GM18868 (cell line): ENCODE results near the gene EFCAB3.
"Not testable (repeated sequence)": the region's sequence is repeated elsewhere in the genome, so short reads cannot be mapped to it uniquely, and the experiment has no call there.

ENCODE experiments used
- ATAC-seq: cut with Tn5 transposase; IDR thresholded peaks from one replicate; pipeline ENCODE4 v1.9.1; 2021; ENCODE audit warnings: mild to moderate bottlenecking, moderate library complexity; ENCODE audit not compliant: unreplicated experiment

The EFCAB3 gene

DNA sequence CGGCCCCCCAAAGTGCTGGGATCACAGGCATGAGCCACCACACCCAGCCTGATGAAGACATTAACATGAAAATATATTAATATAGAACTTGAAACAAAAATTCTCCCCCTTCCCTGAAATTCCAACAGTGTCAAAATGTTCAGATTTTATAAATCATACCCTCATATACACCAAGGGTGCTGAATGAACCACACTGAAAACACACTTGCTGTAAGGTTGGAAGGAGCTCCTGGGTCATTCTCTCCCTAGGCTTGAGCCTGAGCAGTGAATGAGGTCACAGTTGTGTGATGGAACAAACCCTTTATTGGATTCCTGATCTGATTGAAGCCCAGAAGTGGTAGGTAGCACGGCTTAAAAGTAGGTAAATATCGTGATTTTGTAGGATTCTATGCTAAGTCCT, at the start of gene EFCAB3:
EFCAB3 (plus strand) TSS at position 301 of the 400 bp plus-strand sequence. CDS start 2,427 bp downstream, outside the sequence.
- no peak for ATAC-seq

DNA sequence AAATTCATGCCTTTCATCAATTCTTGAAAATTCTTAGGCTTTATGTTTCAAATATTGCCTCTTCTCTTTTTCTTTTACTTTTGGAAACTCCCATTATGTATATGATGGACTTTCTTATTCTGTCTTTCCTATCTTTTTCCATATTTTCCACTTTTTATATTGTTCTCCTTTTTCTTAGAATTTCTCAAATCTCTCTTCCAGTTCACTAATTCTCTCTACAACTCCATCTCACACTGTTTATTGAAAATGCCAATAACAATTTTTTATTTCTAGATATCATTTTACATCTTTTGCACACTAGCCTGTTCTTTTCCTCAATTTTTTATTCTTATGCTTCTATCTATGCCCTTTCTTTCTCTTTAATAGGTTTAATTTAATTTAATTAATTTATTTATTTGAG, 43.8 kb upstream of the EFCAB3 start:
- ATAC-seq = no peak

DNA sequence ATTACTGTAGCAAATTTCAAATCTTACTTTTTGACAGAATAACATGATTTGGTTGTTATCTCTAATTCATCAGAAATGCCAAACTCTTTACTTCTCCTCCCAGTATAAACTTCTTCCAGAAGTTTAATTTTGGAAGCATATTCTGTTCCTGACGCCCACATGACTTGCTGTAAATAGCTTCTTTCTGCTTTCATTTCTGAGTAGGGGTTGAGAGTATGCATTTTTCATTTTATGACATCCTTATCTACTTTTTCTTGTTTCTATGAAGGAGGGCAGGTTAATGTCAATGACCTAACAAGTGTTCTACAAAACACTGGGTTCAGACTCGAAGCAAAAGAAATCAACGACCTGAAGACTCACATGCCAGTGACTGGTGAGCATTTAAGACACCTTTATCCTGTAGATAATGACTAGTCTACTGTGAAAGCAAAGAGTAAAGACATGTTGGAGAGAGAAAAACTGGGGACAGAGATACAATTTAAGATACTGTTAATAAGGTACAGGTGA, 36.5 kb upstream of the EFCAB3 start:
- no peak for ATAC-seq

DNA sequence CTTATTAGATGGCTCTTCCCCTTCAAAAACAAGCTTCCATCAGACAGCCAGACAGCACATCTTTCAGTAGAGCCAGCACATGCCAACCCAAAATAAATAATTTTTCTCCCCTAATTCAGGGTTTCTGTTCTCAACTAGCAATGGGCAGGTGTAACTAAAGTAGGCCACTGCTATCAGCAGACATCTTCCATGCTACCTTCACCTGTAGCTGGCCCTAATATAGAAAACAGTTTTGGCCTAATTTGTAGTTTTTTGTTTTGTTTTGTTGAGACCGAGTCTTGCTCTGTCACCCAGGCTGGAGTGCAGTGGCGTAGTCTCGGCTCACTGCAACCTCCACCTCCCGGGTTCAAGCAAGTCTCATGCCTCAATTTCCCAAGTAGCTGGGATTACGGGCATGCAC, 29.2 kb upstream of the EFCAB3 start:
- ATAC-seq = no peak

DNA sequence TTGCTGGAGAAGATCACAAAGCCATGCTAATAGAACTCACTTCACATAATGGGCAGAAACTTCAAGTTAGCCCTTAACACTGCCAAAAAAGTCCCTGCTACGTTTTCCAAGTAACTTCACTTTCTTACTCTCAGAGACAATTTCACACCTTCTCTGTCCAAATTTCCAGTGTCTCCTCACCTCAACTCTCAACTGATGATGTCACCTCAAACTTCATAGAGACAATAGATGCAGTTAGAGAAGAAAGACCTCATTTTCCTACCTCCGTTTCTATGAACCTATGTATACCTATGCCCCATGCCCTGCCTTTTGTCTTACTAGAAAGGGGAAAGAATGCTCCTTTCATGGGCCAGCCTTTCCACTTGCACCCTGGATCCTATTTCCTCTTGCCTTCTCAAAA, 14.2 kb upstream of the EFCAB3 start:
- no peak for ATAC-seq

DNA sequence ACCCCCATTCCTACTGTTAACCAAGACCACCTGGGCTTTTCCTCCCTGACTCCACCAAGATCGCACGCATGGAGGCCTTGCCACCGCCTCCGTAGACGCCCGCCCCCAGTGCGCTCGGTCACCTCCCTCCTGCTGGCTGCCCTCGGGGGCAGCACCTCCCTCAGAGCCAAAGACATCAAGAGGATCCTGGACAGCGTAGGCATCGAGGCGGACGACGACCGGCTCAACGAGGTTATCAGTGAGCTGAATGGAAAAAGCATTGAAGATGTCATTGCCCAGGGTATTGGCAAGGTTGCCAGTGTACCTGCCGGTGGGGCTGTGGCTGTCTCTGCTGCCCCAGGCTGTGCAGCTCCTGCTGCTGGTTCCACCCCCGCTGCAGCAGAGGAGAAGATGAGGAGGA, 1.2 kb downstream of the EFCAB3 start:
- ATAC-seq = no peak

DNA sequence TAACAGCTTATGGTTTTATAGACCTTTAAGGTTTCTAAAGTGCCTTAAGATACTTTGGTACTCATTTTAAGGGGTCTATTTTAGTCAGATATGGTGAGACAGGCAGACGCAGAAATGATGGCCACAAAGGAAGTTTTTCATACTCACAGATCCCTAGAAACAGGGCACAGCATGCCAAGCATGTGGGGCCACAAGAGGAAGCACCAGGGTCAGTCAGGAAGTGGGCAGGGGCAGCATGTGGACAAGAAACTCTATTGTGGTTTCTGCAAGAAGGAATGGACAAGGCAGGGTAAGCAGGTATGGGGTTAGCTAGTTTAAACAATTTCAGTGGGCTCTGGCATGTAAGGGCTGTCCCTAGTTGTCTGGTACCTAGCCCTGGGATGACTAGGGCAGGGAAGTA, 8.5 kb downstream of the EFCAB3 start:
- ATAC-seq = no peak

DNA sequence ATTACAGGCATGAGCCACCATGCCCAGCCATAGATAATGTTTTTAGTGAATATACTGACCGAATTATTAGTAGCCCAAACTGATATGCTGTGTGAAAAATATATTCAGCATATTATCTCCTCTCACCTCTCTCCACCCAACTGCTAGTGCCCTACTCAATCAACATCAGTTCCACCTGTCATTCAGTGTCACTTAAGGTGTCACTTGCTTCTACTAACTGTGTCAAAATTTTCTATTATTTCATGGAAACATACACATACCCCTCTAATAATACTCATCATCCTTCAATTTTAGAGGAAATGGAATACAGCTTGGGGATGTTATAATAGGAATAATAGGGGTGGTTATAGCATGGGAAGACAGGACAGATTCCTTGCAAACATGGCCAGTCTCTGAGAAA, 12.6 kb downstream of the EFCAB3 start:
- no peak for ATAC-seq

DNA sequence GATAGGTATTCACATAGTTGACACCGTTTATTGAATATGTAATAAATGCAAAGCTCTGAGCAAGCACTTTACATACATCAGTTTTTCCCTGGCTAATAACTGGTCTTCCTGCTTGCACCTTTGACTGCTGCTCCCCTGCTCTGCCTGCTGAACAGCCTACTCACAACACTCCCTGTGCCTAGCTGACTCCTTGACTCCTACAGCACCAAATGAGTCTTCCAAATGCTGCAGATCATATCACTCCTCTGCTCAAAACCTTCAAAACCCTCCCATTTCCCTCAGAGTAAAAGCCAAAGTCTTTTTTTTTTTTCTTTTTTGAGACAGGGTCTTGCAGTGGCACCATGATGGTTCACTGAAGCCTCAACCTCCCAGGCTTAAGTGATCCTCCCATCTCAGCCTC, 18.5 kb downstream of the EFCAB3 start:
- ATAC-seq = no peak

DNA sequence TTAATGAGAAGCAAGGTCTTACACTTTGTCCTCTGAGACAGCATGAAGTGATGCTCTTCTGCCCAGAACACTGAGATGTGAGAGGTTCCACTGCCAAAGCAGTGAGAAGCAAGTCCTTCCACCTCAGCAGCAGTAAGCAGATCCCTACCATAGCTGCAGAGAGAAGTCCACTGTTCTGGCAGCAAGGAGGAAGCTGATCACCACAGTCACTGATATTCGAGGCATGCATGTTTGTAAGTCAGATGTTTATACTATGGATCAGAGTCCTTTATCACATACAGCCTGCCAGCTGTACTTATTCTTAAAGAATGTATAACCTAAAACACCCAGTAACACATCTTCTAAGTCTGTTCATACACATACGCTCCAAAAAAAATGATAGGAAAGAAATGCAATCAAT, 25.1 kb downstream of the EFCAB3 start:
- ATAC-seq = no peak

DNA sequence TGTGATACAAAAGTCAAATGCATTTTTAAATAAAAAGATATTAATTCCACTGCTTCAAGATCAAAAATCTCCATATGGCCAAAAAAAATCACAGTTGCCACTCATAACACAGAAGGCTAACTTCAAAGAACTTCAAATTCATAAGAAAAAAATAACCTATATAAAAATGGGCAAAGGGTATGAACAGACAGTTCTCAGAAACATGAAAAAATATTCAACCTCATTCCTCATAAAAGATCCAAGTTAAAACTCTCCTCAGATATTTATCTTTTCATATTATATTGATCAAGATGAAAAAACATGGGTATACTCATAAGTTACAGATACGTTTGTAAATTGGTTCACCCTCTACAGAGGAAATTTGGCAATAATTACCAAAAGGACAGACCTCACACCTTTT, 32.7 kb downstream of the EFCAB3 start:
- ATAC-seq = not testable (repeated sequence)

DNA sequence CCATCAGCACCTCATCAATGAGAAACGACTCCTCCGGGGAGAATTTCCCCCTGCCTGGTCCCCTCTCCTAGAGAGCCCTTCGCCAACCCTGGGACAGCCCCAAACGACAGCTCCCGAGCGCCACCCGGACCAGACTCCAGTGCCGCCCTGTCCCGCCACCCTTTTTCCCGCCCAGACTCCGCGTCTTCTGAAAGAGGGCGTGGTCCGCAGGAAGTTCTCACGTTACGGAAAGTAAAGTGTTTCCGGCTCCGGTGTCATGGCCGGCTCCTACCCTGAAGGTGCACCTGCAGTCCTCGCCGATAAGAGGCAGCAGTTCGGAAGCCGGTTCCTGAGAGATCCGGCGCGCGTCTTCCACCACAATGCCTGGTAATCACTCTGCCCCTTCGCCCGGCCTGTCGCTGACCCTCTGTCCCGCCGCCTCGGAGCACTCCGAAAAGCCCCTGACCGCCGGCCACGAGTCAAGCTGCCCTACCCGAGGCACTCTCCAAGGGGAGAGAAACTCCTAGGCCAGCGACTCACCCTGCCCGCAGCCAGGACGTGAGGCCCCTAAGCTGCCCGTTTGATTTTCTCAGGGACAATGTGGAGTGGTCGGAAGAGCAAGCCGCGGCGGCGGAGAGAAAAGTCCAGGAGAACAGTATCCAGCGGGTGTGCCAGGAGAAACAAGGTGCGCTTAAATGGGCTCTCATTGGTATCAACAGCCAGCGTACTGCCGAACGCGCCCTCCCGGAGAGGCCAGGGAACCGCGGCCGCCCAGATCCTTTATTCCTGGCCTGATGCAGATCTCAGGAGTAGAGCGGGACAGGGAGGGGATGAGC, 43.5 kb downstream of the EFCAB3 start, which contains the start of gene METTL2A:
METTL2A (plus strand) TSS at position 251 of the 815 bp plus-strand sequence; CDS start at position 257, 6 bp downstream.
- ATAC-seq = peak; percentile 90

DNA sequence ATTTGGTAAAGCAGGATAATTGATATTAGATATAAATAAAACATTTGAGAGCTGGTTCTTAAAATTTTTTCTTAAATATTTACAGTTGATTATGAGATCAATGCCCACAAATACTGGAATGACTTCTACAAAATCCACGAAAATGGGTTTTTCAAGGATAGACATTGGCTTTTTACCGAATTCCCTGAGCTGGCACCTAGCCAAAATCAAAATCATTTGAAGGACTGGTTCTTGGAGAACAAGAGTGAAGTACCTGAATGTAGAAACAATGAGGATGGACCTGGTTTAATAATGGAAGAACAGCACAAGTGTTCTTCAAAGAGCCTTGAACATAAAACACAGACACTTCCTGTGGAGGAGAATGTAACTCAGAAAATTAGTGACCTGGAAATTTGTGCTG, 45.9 kb downstream of the EFCAB3 start:
- not testable (repeated sequence) for ATAC-seq

DNA sequence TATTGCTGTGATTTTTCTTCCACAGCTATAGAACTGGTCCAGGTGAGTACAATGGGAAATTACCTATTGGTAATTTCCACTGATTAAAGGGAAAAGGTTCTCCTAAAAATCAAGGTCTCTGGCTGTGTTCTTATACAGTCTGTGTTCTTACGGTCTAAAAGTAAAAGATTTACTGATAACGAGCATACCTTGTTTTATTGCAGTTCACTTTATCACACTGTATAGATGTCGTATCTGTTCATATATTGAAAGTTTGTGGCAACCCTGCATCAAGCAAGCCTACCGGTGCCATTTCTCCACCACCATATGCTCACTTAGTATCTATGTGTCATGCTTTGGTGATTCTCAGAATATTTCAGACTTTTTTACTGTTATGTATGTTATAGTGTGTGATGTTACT, 54.9 kb downstream of the EFCAB3 start:
- ATAC-seq = not testable (repeated sequence)

DNA sequence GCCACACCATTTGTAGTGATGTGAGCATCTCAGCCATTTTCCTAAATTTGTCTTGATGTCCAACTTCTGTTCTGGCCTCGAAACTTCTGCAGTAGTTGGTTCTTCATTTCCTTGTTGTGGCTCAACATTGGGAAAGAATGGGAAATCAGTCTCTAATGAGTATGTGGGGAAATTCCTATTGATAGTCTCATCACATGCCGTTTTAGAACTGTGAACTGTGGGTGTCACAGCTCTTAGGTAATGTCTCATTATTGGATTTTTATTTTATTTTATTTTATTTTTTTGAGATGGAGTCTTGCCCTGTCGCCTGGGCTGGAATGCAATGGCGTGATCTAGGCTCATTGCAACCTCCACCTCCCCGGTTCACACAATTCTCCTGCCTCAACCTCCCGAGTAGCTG, 60.8 kb downstream of the EFCAB3 start:
- ATAC-seq = not testable (repeated sequence)

DNA sequence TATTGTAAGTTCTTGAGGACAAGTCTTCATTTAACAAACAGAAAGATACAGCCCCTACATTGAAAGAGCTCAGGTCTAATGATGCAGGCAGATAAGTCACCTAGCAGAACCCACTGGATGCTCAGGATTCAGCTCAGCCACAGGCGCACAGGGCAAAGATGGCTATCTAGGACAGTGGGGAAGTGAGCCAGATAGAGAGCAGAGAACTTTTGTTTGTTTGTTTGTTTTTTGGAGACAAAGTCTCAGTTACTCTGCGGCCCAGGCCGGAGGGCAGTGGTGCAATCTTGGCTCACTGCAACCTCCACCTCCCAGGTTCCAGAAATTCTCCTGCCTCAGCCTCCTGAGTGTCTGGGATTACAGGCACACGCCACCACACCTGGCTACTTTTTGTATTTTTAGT, 63.7 kb downstream of the EFCAB3 start:
- ATAC-seq = no peak

DNA sequence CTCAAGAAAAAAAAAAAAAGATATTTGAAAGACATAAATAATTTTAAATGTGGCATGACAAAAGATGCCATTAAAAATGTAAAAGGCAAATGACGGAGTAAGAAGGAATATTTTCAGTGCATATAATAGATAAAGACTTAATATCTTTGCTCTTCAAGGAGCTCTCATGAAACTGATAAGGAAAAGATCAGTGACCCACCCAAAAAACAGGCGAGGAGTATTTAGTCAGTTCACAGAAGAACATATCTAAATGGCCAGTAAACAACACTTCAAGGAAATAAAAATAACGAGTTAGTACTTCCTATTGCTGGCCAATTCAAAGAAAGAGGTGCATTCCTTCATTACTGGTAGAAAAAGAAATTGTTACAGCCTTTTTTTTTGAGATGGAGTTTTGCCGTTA, 65.4 kb downstream of the EFCAB3 start:
- ATAC-seq = not testable (repeated sequence)

DNA sequence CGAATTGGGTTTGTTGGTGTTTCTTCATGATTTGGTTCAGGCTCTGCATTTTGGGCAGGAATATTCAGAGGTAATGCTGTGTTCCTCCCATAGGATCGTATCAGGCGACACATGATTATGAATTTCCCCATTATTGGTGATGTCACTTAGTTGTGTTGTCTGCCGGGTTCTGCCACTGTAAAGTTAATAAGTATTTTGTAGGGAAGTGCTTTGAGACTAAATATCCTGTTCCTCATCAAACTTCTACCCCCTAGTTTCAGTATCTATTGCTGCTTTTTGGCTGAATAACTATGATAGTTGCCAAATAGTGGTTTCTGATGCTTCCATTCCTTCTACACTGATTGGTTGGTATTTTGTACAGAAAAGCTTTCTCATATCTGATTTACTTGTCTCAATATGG, 71.8 kb downstream of the EFCAB3 start:
- ATAC-seq = not testable (repeated sequence)

DNA sequence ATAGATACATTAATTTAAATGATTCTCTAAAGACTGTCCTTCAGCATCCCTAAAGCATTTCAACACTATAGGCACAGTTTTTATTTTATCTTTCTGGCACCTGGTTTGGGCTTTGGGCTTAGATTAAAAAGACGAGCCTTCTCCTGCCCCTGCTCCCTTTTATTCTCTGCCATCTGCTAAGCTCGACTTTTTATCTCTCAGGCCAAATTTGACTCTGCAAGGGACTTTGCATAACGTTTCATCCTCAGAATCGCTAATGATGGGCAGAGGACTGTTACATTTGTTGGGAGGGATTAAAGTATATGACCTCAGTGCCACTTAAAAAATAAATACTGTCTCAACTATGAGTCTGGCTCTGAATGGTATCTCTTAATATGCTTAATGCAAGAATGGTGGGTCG, 72.7 kb downstream of the EFCAB3 start:
- not testable (repeated sequence) for ATAC-seq

DNA sequence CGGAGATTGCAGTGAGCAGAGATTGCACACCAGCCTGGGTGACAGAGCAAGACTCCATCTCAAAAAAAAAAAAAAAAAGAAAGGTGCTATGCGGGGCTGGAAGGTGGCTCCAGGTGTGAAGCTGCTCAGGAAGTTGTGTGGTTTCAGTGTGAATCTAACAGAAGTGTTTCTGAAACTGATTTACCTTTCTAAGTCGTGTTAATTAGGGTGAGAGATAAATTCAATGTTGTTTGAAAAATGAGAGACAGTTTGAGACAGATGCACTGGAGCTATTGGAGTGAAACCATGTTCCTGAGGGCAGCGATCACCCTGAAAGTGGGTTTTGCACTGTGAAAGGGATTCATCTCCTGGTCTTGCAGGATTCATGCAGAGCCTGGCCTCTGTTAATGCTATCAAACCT, 73.3 kb downstream of the EFCAB3 start:
- ATAC-seq = peak; percentile 19

DNA sequence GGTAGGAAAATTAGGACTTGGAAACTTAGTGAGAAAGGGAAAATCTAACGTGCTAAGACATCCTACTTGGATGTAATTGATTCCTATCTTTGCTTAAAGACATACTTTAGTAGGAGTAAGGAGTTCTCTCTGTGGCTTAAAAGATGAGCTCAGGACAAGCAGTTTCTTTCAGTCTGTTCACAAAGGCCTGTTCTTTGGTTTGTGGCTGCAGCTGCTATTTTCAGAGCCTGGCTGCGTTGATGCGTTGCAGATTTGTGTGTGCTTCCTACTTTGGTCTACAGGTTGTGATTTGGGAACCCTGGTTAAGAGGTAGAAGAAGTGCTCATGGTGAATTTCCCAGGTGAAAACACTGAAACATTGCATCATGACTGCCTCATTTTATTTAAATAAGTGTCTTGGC, 73.8 kb downstream of the EFCAB3 start:
- peak; percentile 68 for ATAC-seq

DNA sequence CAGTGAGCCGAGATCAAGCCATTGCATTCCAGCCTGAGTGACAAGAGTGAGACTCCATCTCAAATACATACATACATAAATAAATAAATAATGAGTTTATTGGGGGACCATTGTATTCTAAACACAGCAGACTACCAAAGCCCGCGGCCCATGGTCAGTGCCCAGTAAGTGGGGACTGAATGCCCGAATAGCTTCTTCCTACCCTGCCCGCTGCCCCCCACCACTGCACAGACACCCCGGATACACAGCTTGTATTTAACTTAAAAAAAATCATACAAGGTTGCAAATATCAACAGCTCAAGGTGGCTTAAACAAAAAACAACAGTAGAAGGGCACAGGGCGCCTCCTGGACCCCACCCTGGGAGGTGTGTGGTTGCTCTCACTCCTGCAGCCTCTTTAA, 75.7 kb downstream of the EFCAB3 start:
- ATAC-seq = no peak

DNA sequence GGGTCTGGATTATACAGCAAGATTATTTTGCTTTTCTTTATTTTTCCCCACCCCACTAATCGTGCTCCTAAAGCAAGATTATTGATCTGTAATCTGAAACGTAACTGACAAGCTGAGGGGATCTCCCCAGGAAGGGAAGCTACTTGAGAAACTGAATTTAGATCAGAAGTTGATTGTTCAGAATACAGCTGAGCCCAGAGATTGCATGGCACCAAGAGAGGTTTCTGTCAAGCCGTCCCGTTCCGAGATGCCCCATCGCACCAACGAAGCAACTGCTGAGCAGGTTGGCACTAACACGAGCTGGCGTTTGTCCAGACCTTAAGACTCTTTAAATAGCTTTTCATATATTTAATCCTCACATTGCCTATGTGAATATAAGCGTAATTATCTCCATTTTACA, 78.1 kb downstream of the EFCAB3 start:
- peak; percentile 20 for ATAC-seq
